HUES64 (cell line): ENCODE measurements around the gene HSPG2.

ENCODE experiments used
- H3K27ac ChIP-seq: 2 replicates; pipeline ENCODE4 v1.7.0; 2013; ENCODE audit warnings: low read depth, low read length, inconsistent platforms
- H3K27me3 ChIP-seq: 2 replicates; pipeline ENCODE4 v1.6.1; 2013; ENCODE audit warnings: mild to moderate bottlenecking, low read length; ENCODE audit not compliant: insufficient read depth
- H3K36me3 ChIP-seq: 2 replicates; pipeline ENCODE4 v1.6.1; 2013; ENCODE audit warnings: mild to moderate bottlenecking, low read length; ENCODE audit not compliant: insufficient read depth
- H3K4me1 ChIP-seq: 2 replicates; pipeline ENCODE4 v1.6.1; 2013; ENCODE audit warnings: mild to moderate bottlenecking, low read length, moderate library complexity; ENCODE audit not compliant: insufficient read depth
- H3K4me3 ChIP-seq: 2 replicates; pipeline ENCODE4 v1.5.1; 2013; ENCODE audit warnings: mild to moderate bottlenecking, low read length, moderate library complexity
- H3K9ac ChIP-seq: 2 replicates; pipeline ENCODE4 v1.6.1; 2013; ENCODE audit warnings: mild to moderate bottlenecking, low read depth, low read length
- H3K9me3 ChIP-seq: 2 replicates; pipeline ENCODE4 v1.6.1; 2013; ENCODE audit warnings: low read depth, low read length; ENCODE audit not compliant: insufficient read depth
- WGBS: fragments of 150-250, 120-280 bp; methylation state at CpG from one replicate; pipeline ENCODE4 v1.1.7; 2013; ENCODE audit warnings: missing lambda C conversion rate; 5-methylcytosine and 5-hydroxymethylcytosine counted together

The HSPG2 gene

DNA sequence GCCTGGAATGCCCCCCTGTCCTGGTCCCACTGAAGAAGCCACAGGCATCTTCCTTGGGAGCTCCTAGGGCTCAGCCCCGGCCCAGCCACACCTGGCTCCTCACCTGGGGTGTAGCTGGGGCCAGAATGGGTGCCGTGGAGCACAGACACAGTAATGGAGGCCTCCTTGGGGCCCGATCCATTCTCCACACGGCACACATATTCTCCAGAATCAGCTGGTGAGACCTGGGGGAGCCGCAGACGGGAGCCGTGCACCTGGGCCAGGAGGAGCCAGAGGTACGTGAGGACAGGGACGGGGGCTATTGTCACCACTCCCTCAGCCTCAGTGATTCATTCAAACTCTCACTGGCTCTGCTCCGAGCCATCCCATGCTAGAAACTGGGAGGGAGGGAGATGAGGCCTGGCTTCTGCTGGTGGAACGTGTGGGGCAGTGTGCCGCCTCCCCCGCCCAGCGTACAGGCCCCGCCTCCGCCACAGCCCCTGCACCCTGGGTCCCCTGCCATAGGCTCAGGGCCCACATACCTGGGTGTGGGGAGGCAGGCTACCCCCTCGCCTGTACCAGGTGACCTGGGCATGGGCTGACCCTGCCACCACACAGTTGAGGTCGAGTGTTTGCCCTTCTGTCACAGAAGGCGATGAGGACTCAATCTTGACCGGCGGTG lies 82.9 kb downstream of the HSPG2 start:
- Histone ChIP-seq H3K9me3 (no peaks in the 10 kb centered on the region), H3K9ac (no peak overlapping the region), H3K4me1 (no peaks in the 10 kb centered on the region), H3K27me3 (no peaks in the 10 kb centered on the region), H3K4me3 (no peak overlapping the region), H3K36me3 (peaks cover 81% of the 10 kb centered on the region), H3K27ac (no peak overlapping the region)
- 95% methylated on average over 21 of the region's 21 CpGs for WGBS

DNA sequence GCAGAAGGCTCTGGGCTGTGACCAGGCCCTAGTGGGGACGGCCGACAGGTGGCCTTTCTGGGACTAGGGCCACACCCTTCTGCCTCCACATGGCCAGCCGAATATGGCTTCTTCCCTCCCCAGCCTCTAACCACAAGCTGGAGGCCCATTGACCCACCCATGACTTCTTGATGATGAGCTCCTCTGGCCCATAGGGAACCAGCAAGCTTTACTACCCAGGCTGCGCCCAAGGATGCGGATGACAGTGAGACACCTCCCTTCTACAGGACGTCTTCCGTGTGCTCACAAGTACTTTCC lies 84.0 kb downstream of the HSPG2 start:
- H3K36me3 ChIP-seq: peaks cover 83% of the 10 kb centered on the region
- H3K4me3 ChIP-seq: no peak overlapping the region
- no peaks in the 10 kb centered on the region for H3K9me3 ChIP-seq
- H3K9ac ChIP-seq: no peak overlapping the region
- WGBS: 89% methylated on average over 7 of the region's 7 CpGs
- no peaks in the 10 kb centered on the region for H3K27me3 ChIP-seq
- no peak overlapping the region for H3K27ac ChIP-seq
- no peaks in the 10 kb centered on the region for H3K4me1 ChIP-seq

- Histone ChIP-seq H3K9ac (no peak overlapping the region), H3K27ac (no peak overlapping the region), H3K9me3 (no peaks in the 10 kb centered on the region), H3K36me3 (peaks cover 83% of the 10 kb centered on the region), H3K27me3 (no peaks in the 10 kb centered on the region), H3K4me1 (no peaks in the 10 kb centered on the region), H3K4me3 (no peak overlapping the region)
- 93% methylated on average over 29 of the region's 29 CpGs for WGBS
These were observed 84.6 kb downstream of the HSPG2 start for GRCh38 chr1:21852282-21853130.

- no peaks in the 10 kb centered on the region for H3K27me3 ChIP-seq
- no peak overlapping the region for H3K9ac ChIP-seq
- peaks cover 84% of the 10 kb centered on the region for H3K36me3 ChIP-seq
- no peaks in the 10 kb centered on the region for H3K9me3 ChIP-seq
- 96% methylated on average over 33 of the region's 33 CpGs for WGBS
- no peak overlapping the region for H3K27ac ChIP-seq
- H3K4me3 ChIP-seq: no peak overlapping the region
- H3K4me1 ChIP-seq: no peaks in the 10 kb centered on the region
These were observed 85.5 kb downstream of the HSPG2 start for GRCh38 chr1:21851430-21852250.

- H3K27me3 ChIP-seq: no peaks in the 10 kb centered on the region
- no peak overlapping the region for H3K27ac ChIP-seq
- H3K4me3 ChIP-seq: no peak overlapping the region
- peaks cover 85% of the 10 kb centered on the region for H3K36me3 ChIP-seq
- 97% methylated on average over 30 of the region's 30 CpGs for whole genome bisulfite sequencing
- no peak overlapping the region for H3K9ac ChIP-seq
- no peaks in the 10 kb centered on the region for H3K9me3 ChIP-seq
- no peaks in the 10 kb centered on the region for H3K4me1 ChIP-seq
These were observed 87.1 kb downstream of the HSPG2 start for GRCh38 chr1:21849909-21850576.

DNA sequence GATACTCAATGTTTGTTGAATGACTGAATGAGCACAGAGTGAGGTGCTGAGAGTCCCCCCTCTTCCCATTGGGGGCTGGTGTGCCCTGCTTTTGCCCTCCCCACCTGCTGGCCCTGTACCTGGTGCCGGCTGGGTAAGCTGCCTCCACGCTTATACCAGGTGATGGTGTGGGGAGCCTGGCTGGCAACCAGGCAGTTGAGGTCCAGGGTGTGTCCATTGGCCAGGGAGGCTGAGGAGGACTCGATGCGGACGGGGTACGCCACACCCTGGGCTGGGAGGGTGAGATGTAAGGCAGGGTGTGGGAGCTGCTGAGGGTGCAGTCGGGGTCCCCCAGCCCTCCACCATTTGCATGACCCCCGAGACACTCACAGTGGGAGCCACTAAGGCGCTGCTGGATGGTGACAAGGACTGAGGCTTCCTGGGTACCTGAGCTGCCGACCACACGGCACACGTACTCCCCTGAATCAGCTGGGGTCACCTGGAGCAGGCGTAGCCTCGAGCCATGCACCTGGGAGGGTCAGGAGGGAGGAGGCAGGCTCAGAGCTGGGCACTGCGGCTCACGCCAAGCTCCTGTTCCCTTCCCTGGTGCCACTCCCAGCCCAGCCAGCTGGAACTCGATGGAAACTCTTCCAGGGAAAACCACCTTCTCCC lies 88.5 kb downstream of the HSPG2 start:
- 96% methylated on average over 17 of the region's 17 CpGs for WGBS
- Histone ChIP-seq H3K4me1 (no peaks in the 10 kb centered on the region), H3K27me3 (no peaks in the 10 kb centered on the region), H3K27ac (no peak overlapping the region), H3K4me3 (no peak overlapping the region), H3K36me3 (peaks cover 83% of the 10 kb centered on the region), H3K9me3 (no peaks in the 10 kb centered on the region), H3K9ac (no peak overlapping the region)

- H3K27ac ChIP-seq: no peak overlapping the region
- H3K4me3 ChIP-seq: no peak overlapping the region
- no peaks in the 10 kb centered on the region for H3K27me3 ChIP-seq
- H3K36me3 ChIP-seq: peaks cover 87% of the 10 kb centered on the region
- no peaks in the 10 kb centered on the region for H3K9me3 ChIP-seq
- no peaks in the 10 kb centered on the region for H3K4me1 ChIP-seq
- no peak overlapping the region for H3K9ac ChIP-seq
- WGBS: 95% methylated on average over 47 of the region's 47 CpGs
These were observed 89.6 kb downstream of the HSPG2 start for GRCh38 chr1:21847223-21848205.

DNA sequence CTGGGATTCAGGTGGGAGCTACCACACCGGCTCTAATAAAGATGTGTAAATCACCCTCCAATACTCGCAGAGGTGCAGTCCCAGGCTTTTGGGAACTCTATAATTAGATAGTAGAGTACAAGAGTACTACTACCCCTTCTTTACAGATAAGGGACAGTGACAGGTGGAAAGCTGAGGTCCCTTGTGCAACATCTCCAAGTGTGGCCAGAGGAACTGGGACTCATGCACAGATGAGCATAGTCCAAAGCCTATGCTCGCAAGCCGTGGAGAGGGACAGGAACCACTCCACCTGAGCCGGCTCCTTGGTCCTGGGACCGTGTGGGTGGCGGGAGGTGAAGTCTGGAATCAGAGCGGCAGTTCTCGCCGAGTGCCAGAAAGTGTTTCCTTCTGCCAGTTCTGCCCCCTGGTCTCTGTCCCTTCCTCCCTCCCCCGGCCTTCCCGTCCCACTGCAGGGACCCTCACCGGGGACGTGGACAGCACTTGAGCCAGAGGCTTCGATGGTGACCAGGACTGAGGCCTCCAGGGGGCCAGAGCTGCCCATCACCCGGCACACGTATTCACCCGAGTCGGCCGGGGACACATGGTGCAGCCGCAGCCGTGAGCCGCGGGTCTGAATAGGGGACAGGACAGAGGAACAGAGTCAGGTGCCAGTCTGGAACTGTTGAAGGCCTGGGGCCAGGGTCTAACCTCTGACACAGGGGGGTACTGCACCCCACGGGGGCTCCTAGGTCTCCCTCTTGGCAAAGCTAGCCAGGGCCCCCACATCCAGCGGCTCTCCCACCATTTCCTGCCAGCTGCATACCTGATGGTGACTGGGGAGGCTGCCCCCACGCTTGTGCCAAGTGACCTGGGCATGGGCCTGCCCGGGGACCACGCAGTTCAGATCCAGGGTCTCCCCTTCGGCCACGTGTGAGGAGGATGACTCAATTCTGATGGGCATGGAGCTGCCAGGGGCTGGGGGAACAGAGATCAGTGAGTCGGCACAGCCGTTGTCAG lies 91.2 kb downstream of the HSPG2 start:
- H3K36me3 ChIP-seq: peaks cover 86% of the 10 kb centered on the region

GRCh38 chr1:21843996-21844395 lies 93.1 kb downstream of the HSPG2 start:
- Histone ChIP-seq H3K27me3 (no peaks in the 10 kb centered on the region), H3K27ac (no peak overlapping the region), H3K9me3 (no peaks in the 10 kb centered on the region), H3K4me3 (no peak overlapping the region), H3K4me1 (no peaks in the 10 kb centered on the region), H3K9ac (no peak overlapping the region), H3K36me3 (peaks cover 82% of the 10 kb centered on the region)
- 98% methylated on average over 11 of the region's 11 CpGs for WGBS

More for the DNA sequence above, 91.2 kb downstream of the HSPG2 start:
- Histone ChIP-seq H3K27ac (no peak overlapping the region), H3K9ac (no peak overlapping the region), H3K27me3 (no peaks in the 10 kb centered on the region), H3K4me3 (no peak overlapping the region), H3K9me3 (no peaks in the 10 kb centered on the region), H3K4me1 (no peaks in the 10 kb centered on the region)
- WGBS: 96% methylated on average over 32 of the region's 33 CpGs
